OCI-LY7 (cell line): Measurements from ENCODE around the gene GPR149. TPM values are rescaled to one million over a fixed set of nuclear protein-coding genes. Genes with fewer than 3 reads are reported as not detected.
"Not testable (repeated sequence)": the region's sequence is repeated elsewhere in the genome, so short reads cannot be mapped to it uniquely, and the experiment has no call there.

Source experiments
- BruUV-seq: library from RNA; stranded (reverse); fragments of 400-500 nt; replicated peaks from 2 replicates; lab custom pipeline; 2021; lab: Mats Ljungman, UMichigan
- CTCF ChIA-PET: fragments of 300-600 bp; sonication (Branson Sonifier 250); formaldehyde crosslinking; loops from one replicate; lab custom pipeline; 2022; ENCODE audit warnings: antibody characterized with exemption; ENCODE audit not compliant: unreplicated experiment; lab: Charles Lee
- POLR2A ChIA-PET: fragments of 300-600 bp; sonication (Branson Sonifier 250); formaldehyde crosslinking; loops from one replicate; lab custom pipeline; 2022; ENCODE audit warnings: antibody characterized with exemption; lab: Charles Lee
- DNase-seq: peaks from one replicate; pipeline ENCODE4 v3.0.0-alpha.2; 2015; ENCODE audit warnings: low spot score
- H2AFZ ChIP-seq: fragments of 200-600 bp; sonication (generic), shearing (Covaris generic); 2 replicates; pipeline ENCODE4 v1.6.1; 2014; ENCODE audit warnings: mild to moderate bottlenecking, antibody characterized with exemption, low read length, moderate library complexity
- H3K27ac ChIP-seq: fragments of 200-600 bp; sonication (generic); 2 replicates; pipeline ENCODE4 v1.5.1; 2014; ENCODE audit warnings: mixed run types, low read depth, mild to moderate bottlenecking, moderate library complexity, low read length, inconsistent platforms; ENCODE audit not compliant: poor library complexity, severe bottlenecking
- H3K36me3 ChIP-seq: fragments of 200-600 bp; sonication (generic); 2 replicates; pipeline ENCODE4 v1.6.1; 2014; ENCODE audit warnings: mild to moderate bottlenecking, antibody characterized with exemption, low read length, moderate library complexity, mixed read lengths; ENCODE audit not compliant: insufficient read depth
- H3K4me1 ChIP-seq: fragments of 200-600 bp; sonication (generic); 2 replicates; pipeline ENCODE4 v1.5.1; 2014; ENCODE audit warnings: mild to moderate bottlenecking, low read length; ENCODE audit not compliant: insufficient read depth, poor library complexity, severe bottlenecking
- H3K4me2 ChIP-seq: fragments of 200-600 bp; sonication (generic); 2 replicates; pipeline ENCODE4 v1.6.1; 2014; ENCODE audit warnings: mild to moderate bottlenecking, low read length
- H3K4me3 ChIP-seq: fragments of 200-600 bp; sonication (generic); 2 replicates; pipeline ENCODE4 v1.5.1; 2014; ENCODE audit warnings: mild to moderate bottlenecking, low read depth, low read length; ENCODE audit not compliant: poor library complexity, severe bottlenecking
- H3K79me2 ChIP-seq: fragments of 200-600 bp; sonication (generic); 2 replicates; pipeline ENCODE4 v1.6.1; 2016; ENCODE audit warnings: low read depth, mild to moderate bottlenecking, low read length, moderate library complexity, mixed read lengths; ENCODE audit not compliant: insufficient read depth
- H3K9me2 ChIP-seq: fragments of 200-600 bp; sonication (generic); 2 replicates; pipeline ENCODE4 v1.6.1; 2016; ENCODE audit warnings: mild to moderate bottlenecking, low read length, mixed read lengths; ENCODE audit not compliant: insufficient read depth
- H3K9me3 ChIP-seq: fragments of 200-600 bp; sonication (generic); 2 replicates; pipeline ENCODE4 v1.6.1; 2014; ENCODE audit warnings: mild to moderate bottlenecking, mixed run types, low read length, mixed read lengths
- H4K20me1 ChIP-seq: fragments of 200-600 bp; sonication (generic); 2 replicates; pipeline ENCODE4 v1.6.1; 2014; ENCODE audit warnings: mild to moderate bottlenecking, antibody characterized with exemption, low read length, moderate library complexity, mixed read lengths; ENCODE audit not compliant: insufficient read depth
- CTCF ChIP-seq: fragments of 200-600 bp; sonication (generic); conservative IDR thresholded peaks from 2 replicates; pipeline ENCODE4 v1.5.1; 2014; ENCODE audit warnings: mild to moderate bottlenecking, antibody characterized with exemption, low read length, moderate library complexity, mixed read lengths
- EZH2phosphoT487 ChIP-seq: fragments of 200-600 bp; sonication (generic); IDR thresholded peaks from 2 replicates; pipeline ENCODE4 v1.6.1; 2018; ENCODE audit warnings: low read depth, borderline replicate concordance, mild to moderate bottlenecking, mixed run types, antibody characterized with exemption, low read length, moderate library complexity, mixed read lengths
- intact Hi-C: fragments of 100-400 bp; cut with micrococcal nuclease; formaldehyde crosslinking; loops from one replicate; pipeline ENCODE4 v1.10.0; 2022; ENCODE audit not compliant: unreplicated experiment
- total RNA-seq, 2 experiments: library from RNA; depleted of rRNA in 1 of 2; stranded (reverse); fragments of >200 nt in 1 of 2; shearing (Covaris generic) in 1 of 2; gene quantifications; 2 replicates each; pipeline ENCODE4 v1.2.3, GENCODE V29; 2014 to 2022

Gene GPR149
- total RNA-seq, 2 experiments from 2014 or later, result not detected

GRCh38 chr3:154469585-154469984 is 39.6 kb upstream of the GPR149 start:
- TF ChIP-seq EZH2phosphoT487, result no peak
- no peak for TF ChIP-seq CTCF
- no peaks in the 10 kb centered on the region for H3K9me2 ChIP-seq
- no peaks in the 10 kb centered on the region for H3K36me3 ChIP-seq
- H2AFZ ChIP-seq, result no peak overlapping the region
- H3K4me3 ChIP-seq, result no peak overlapping the region
- BruUV-seq, result no TSS peak
- no peaks in the 10 kb centered on the region for H3K4me1 ChIP-seq
- ChIA-PET POLR2A (no interaction called here), CTCF (no interaction called here)
- no peak overlapping the region for H3K27ac ChIP-seq
- intact Hi-C loops, result no loop called here
- no peaks in the 10 kb centered on the region for H4K20me1 ChIP-seq
- H3K9me3 ChIP-seq, result no peaks in the 10 kb centered on the region; the same call in 1 of the 2 replicates
- H3K79me2 ChIP-seq, result no peaks in the 10 kb centered on the region
- DNase-seq, result no peak
- no peak overlapping the region for H3K4me2 ChIP-seq

- DNase-seq, result no peak
- ChIA-PET POLR2A (interaction anchor here (0.6 to 1.2 kb wide), 2 partner anchors 10 to 84 kb away, joined by 3 to 4 read pairs; no protein-coding TSS in a partner anchor), CTCF (no interaction called here)
- Histone ChIP-seq H3K4me3 (no peak overlapping the region), H2AFZ (no peak overlapping the region), H3K9me3 (no peaks in the 10 kb centered on the region), H3K27ac (no peak overlapping the region), H3K4me2 (no peak overlapping the region), H3K9me2 (no peaks in the 10 kb centered on the region), H3K36me3 (no peaks in the 10 kb centered on the region), H4K20me1 (no peaks in the 10 kb centered on the region), H3K4me1 (no peaks in the 10 kb centered on the region), H3K79me2 (no peaks in the 10 kb centered on the region)
- TF ChIP-seq EZH2phosphoT487 (no peak), CTCF (no peak)
- intact Hi-C loops, result no loop called here
- BruUV-seq, result no TSS peak
Observed at GRCh38 chr3:154464440-154465190, 34.6 kb upstream of the GPR149 start.

GRCh38 chr3:154458560-154458959 is 28.6 kb upstream of the GPR149 start:
- no peak overlapping the region for H3K4me3 ChIP-seq
- H3K4me1 ChIP-seq, result no peaks in the 10 kb centered on the region
- no peak for DNase-seq
- no TSS peak for BruUV-seq
- no peak overlapping the region for H2AFZ ChIP-seq
- POLR2A ChIA-PET, result no interaction called here
- CTCF ChIA-PET, result no interaction called here
- H3K9me3 ChIP-seq, result no peaks in the 10 kb centered on the region
- intact Hi-C loops, result no loop called here
- H3K27ac ChIP-seq, result no peak overlapping the region
- H3K4me2 ChIP-seq, result no peak overlapping the region
- TF ChIP-seq CTCF, result no peak
- TF ChIP-seq EZH2phosphoT487, result no peak
- H3K79me2 ChIP-seq, result no peaks in the 10 kb centered on the region
- no peaks in the 10 kb centered on the region for H4K20me1 ChIP-seq
- H3K36me3 ChIP-seq, result no peaks in the 10 kb centered on the region
- H3K9me2 ChIP-seq, result no peaks in the 10 kb centered on the region

- H3K79me2 ChIP-seq, CTCF ChIA-PET, intact Hi-C loops, H3K4me2 ChIP-seq, H2AFZ ChIP-seq, H3K27ac ChIP-seq, H3K9me3 ChIP-seq, H3K4me1 ChIP-seq, POLR2A ChIA-PET, DNase-seq, BruUV-seq, H4K20me1 ChIP-seq, H3K4me3 ChIP-seq, H3K36me3 ChIP-seq, H3K9me2 ChIP-seq: not testable (repeated sequence)
Observed at GRCh38 chr3:154439081-154439480, 9.1 kb upstream of the GPR149 start.
